Spinal cord (tissue), 10 donors: ENCODE measurements around the gene TMEM108. TPM values are rescaled to one million over a fixed set of nuclear protein-coding genes. Genes with fewer than 3 reads are reported as not detected.

Source experiments
- DNase-seq, 6 donors: peaks; one replicate each; pipeline versions ENCODE4 v3.0.0 to v3.0.0-alpha.2; 2013 to 2015; ENCODE audit warnings: low spot score in 6 of 6, low read depth in 4 of 6
- H3K27ac ChIP-seq: one replicate; pipeline ENCODE4 v1.5.1; 2013; ENCODE audit warnings: low read depth, low read length, control low read depth
- H3K27me3 ChIP-seq: one replicate; pipeline ENCODE4 v1.6.1; 2013; ENCODE audit warnings: low read length; ENCODE audit not compliant: control insufficient read depth, insufficient read depth
- H3K36me3 ChIP-seq: one replicate; pipeline ENCODE4 v1.6.1; 2013; ENCODE audit warnings: low read length; ENCODE audit not compliant: control insufficient read depth, insufficient read depth
- H3K4me1 ChIP-seq: one replicate; pipeline ENCODE4 v1.6.1; 2013; ENCODE audit warnings: low read length; ENCODE audit not compliant: control insufficient read depth, insufficient read depth
- H3K4me3 ChIP-seq: one replicate; pipeline ENCODE4 v1.5.1; 2013; ENCODE audit warnings: low read depth, low read length, control low read depth
- H3K9me3 ChIP-seq: one replicate; pipeline ENCODE4 v1.6.1; 2013; ENCODE audit warnings: low read length; ENCODE audit not compliant: control insufficient read depth, insufficient read depth
- WGBS: methylation state at CpG from one replicate; pipeline ENCODE4 v1.1.5; 2013; ENCODE audit warnings: missing lambda C conversion rate; ENCODE audit not compliant: insufficient coverage; 5-methylcytosine and 5-hydroxymethylcytosine counted together
- polyA plus RNA-seq, 2 donors: library from polyadenylated mRNA; unstranded; fragments of 120-200 nt; gene quantifications; one replicate each; pipeline ENCODE4 v1.2.1, GENCODE V29; 2013; ENCODE audit not compliant: insufficient read length in 2 of 2
- total RNA-seq, 2 donors: library from RNA; depleted of rRNA in 1 of 2; stranded (reverse); fragments of 120-200 nt in 1 of 2; fragments of >200 nt in 1 of 2; gene quantifications; one replicate each; pipeline versions ENCODE4 v1.2.3 to v1.2.4, GENCODE V29; 2013 to 2014
- donor health status: healthy.

Gene TMEM108
- total and polyA plus RNA-seq, 4 donors: 6.6 to 75.5 (median 30.5) TPM

- no peak overlapping the region for H3K4me3 ChIP-seq
- H3K4me1 ChIP-seq: no peaks in the 10 kb centered on the region
- H3K27me3 ChIP-seq: no peaks in the 10 kb centered on the region
- no peaks in the 10 kb centered on the region for H3K36me3 ChIP-seq
- WGBS: no CpG with 5 or more reads among the region's 2 CpGs
- peak in 2 of 6 donors; percentile 44 to 91 for DNase-seq
- no peak overlapping the region for H3K27ac ChIP-seq
- no peaks in the 10 kb centered on the region for H3K9me3 ChIP-seq
Measured at GRCh38 chr3:133152681-133153220, 114.6 kb downstream of the TMEM108 start.

GRCh38 chr3:133153382-133153781 lies 115.2 kb downstream of the TMEM108 start:
- DNase-seq: no peak
- H3K27me3 ChIP-seq: no peaks in the 10 kb centered on the region
- H3K9me3 ChIP-seq: no peaks in the 10 kb centered on the region
- H3K4me3 ChIP-seq: no peak overlapping the region
- no peaks in the 10 kb centered on the region for H3K36me3 ChIP-seq
- no peaks in the 10 kb centered on the region for H3K4me1 ChIP-seq
- no peak overlapping the region for H3K27ac ChIP-seq

- no peaks in the 10 kb centered on the region for H3K36me3 ChIP-seq
- WGBS: 50% methylated on average over 1 of the region's 2 CpGs
Measured at GRCh38 chr3:133157716-133158115, 119.5 kb downstream of the TMEM108 start.

GRCh38 chr3:133158686-133159085 lies 120.5 kb downstream of the TMEM108 start:
- H3K4me3 ChIP-seq: no peak overlapping the region
- no peaks in the 10 kb centered on the region for H3K27me3 ChIP-seq
- H3K4me1 ChIP-seq: peaks cover 8% of the 10 kb centered on the region
- no peak overlapping the region for H3K27ac ChIP-seq
- WGBS: 100% methylated on average over 1 of the region's 1 CpG
- no peaks in the 10 kb centered on the region for H3K9me3 ChIP-seq
- DNase-seq: no peak
- no peaks in the 10 kb centered on the region for H3K36me3 ChIP-seq

More at GRCh38 chr3:133157716-133158115, 119.5 kb downstream of the TMEM108 start:
- DNase-seq: no peak
- no peak overlapping the region for H3K4me3 ChIP-seq
- H3K9me3 ChIP-seq: no peaks in the 10 kb centered on the region
- no peaks in the 10 kb centered on the region for H3K4me1 ChIP-seq
- H3K27me3 ChIP-seq: no peaks in the 10 kb centered on the region
- H3K27ac ChIP-seq: no peak overlapping the region

- Histone ChIP-seq H3K27ac (no peak overlapping the region), H3K27me3 (no peaks in the 10 kb centered on the region), H3K36me3 (no peaks in the 10 kb centered on the region), H3K4me3 (no peak overlapping the region), H3K4me1 (peaks cover 8% of the 10 kb centered on the region), H3K9me3 (no peaks in the 10 kb centered on the region)
- no peak for DNase-seq
- 96% methylated on average over 10 of the region's 12 CpGs for WGBS
Measured at GRCh38 chr3:133159498-133160475, 121.6 kb downstream of the TMEM108 start.

GRCh38 chr3:133161656-133162055 lies 123.5 kb downstream of the TMEM108 start:
- Histone ChIP-seq H3K27me3 (no peaks in the 10 kb centered on the region), H3K9me3 (no peaks in the 10 kb centered on the region), H3K4me1 (peaks cover 8% of the 10 kb centered on the region), H3K4me3 (no peak overlapping the region), H3K27ac (no peak overlapping the region), H3K36me3 (no peaks in the 10 kb centered on the region)
- WGBS: 100% methylated on average over 1 of the region's 3 CpGs
- DNase-seq: peak in 1 of 6 donors; percentile 25

- Histone ChIP-seq H3K27ac (no peak overlapping the region), H3K4me1 (peaks cover 8% of the 10 kb centered on the region), H3K9me3 (no peaks in the 10 kb centered on the region), H3K36me3 (peaks cover 2% of the 10 kb centered on the region), H3K4me3 (no peak overlapping the region), H3K27me3 (no peaks in the 10 kb centered on the region)
- DNase-seq: no peak
Measured at GRCh38 chr3:133162265-133162664, 124.1 kb downstream of the TMEM108 start.

GRCh38 chr3:133162670-133163305 lies 124.6 kb downstream of the TMEM108 start:
- peak overlapping the region; percentile 25 for H3K27ac ChIP-seq
- peaks cover 12% of the 10 kb centered on the region for H3K4me1 ChIP-seq
- no peaks in the 10 kb centered on the region for H3K9me3 ChIP-seq
- peaks cover 6% of the 10 kb centered on the region for H3K36me3 ChIP-seq
- H3K27me3 ChIP-seq: no peaks in the 10 kb centered on the region
- DNase-seq: peak in 3 of 6 donors; percentile 32 to 90 (median 80)
- H3K4me3 ChIP-seq: no peak overlapping the region
- no CpG with 5 or more reads among the region's 3 CpGs for WGBS

- no peak for DNase-seq
- H3K27ac ChIP-seq: no peak overlapping the region
- H3K4me1 ChIP-seq: peaks cover 16% of the 10 kb centered on the region
- no peaks in the 10 kb centered on the region for H3K9me3 ChIP-seq
- no peaks in the 10 kb centered on the region for H3K27me3 ChIP-seq
- 98% methylated on average over 32 of the region's 36 CpGs for WGBS
- H3K36me3 ChIP-seq: peaks cover 6% of the 10 kb centered on the region
- no peak overlapping the region for H3K4me3 ChIP-seq
Measured at GRCh38 chr3:133167340-133168024, 129.3 kb downstream of the TMEM108 start.
